Gastroesophageal sphincter (tissue), 2 donors: ENCODE measurements around the gene TEC.

Experiments used
- POLR2A ChIP-seq, 2 donors: fragments of 450-650 bp; IDR thresholded peaks; one replicate each; pipeline ENCODE4 v1.6.1; 2017; ENCODE audit warnings: antibody characterized with exemption in 2 of 2, mild to moderate bottlenecking in 2 of 2, moderate library complexity in 1 of 2
- POLR2AphosphoS5 ChIP-seq: sonication (generic); formaldehyde crosslinking; IDR thresholded peaks from one replicate; pipeline ENCODE4 v1.6.1; 2017; ENCODE audit warnings: antibody characterized with exemption

DNA sequence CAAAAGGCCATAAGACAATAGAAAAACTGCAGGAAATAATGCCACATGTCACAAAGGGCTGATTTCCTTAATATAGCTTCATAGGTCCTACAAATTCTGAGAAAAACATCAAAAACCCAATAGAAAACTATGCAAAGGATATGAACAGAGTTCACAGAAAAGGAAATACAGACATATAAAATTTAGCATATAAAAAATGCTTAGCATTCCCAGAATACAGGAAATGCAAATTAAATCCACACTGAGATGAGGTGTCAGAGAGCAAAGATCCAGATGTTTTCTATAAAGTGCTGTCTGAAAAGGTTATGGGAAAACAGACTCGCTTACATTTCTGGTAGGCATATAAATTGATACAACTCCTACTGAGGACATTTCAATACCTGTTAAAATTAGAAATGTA, 169.4 kb downstream of the TEC start:
- TF ChIP-seq POLR2AphosphoS5 (no peak), POLR2A (IDR thresholded peaks at IDR 0.05) (no peak)
